Breast epithelium (tissue), 3 donors: ENCODE results near the gene MSX1.
A peak's percentile ranks its signal among the peaks of the same experiment; 100 is the strongest.

Experiments
- CTCF ChIP-seq, 3 donors: fragments of 450-650 bp; IDR thresholded peaks; one replicate each; pipeline ENCODE4 v1.5.1; 2016 to 2017; ENCODE audit warnings: antibody characterized with exemption in 3 of 3, mild to moderate bottlenecking in 3 of 3, moderate library complexity in 3 of 3
- POLR2A ChIP-seq: fragments of 450-650 bp; IDR thresholded peaks from one replicate; pipeline ENCODE4 v1.6.1; 2016; ENCODE audit warnings: antibody characterized with exemption, mild to moderate bottlenecking, moderate library complexity
- POLR2AphosphoS5 ChIP-seq, 3 donors: sonication (generic); formaldehyde crosslinking; IDR thresholded peaks; one replicate each; pipeline ENCODE4 v1.6.1; 2017; ENCODE audit warnings: antibody characterized with exemption in 3 of 3

GRCh38 chr4:4859325-4859798, at the start of gene MSX1:
- TF ChIP-seq CTCF (IDR thresholded peaks at IDR 0.05), result no peak
- peak in 1 of 3 donors; percentile 42 for TF ChIP-seq POLR2AphosphoS5 (IDR thresholded peaks at IDR 0.05)
- TF ChIP-seq POLR2A, result peak; percentile 23
